ENCODE measurements around the gene SERINC4. TPM values are rescaled to one million over a fixed set of nuclear protein-coding genes. Genes with fewer than 3 reads are reported as not detected.

Gene SERINC4
- total and polyA plus RNA-seq, 9 of the 15 experiments (the other 6 are each of a cell fraction or from before 2014, with no cell fraction given): 0.14 to 0.86 (median 0.18) TPM; not detected in 2

DNA sequence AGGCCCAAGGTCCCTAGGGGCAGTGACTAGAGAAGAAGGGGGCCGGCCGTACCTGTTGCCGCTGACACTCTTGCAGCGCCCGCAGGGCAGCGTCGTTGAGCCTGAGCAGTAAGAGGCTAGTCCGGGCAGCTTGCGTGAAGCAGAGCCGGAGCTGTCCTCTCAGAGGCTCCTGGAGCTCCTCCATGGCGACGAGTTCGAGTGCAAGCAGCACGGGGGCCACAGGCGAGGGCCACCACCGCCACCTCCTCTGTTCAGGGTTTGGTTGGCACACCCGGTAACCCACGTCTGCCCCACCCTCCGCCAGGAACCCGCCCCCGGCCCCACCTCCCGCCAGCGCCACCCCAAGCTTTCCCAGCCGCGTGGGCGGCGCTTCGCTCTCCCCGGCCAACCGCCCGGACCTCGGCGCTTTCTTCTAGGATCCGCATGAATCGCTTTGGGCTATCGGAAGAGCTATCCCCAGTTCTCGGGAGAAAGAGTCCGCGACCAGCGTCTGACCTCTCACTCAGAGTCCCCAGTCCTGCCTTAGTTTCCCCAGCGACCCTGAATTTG, 23.2 kb downstream of the SERINC4 start, which contains the start of gene ELL3:
Gene ELL3 (minus strand): TSS at position 249 of the 549 bp plus-strand sequence. CDS start 65 bp downstream, at position 184.
- peaks cover 4 to 19% of the 10 kb centered on the region in 2 experiments; a peak in 4 of 5 replicates for H3K4me1 ChIP-seq (replicated peaks in 1 of 2; ENCODE audit: control insufficient read depth in 2 of 2, insufficient read depth in 2 of 2, low read length in 2 of 2)
- POLR2A ChIA-PET: interaction anchor here (0.6 to 3.2 kb wide), 13 partner anchors 10 to 371 kb away, joined by 3 to 13 read pairs (median 3); partner anchors contain the start of genes HYPK and SERF2
- ATAC-seq (peak; percentile 74), FAIRE-seq (no peak), DNase-seq (ENCODE audit: extremely low read depth in 1 of 4, low spot score in 3 of 4) (peak; percentile 44 to 63 (median 61))
- H3K4me3 ChIP-seq: peak within 1 kb of the TSS; percentile 32
- H3K79me2 ChIP-seq (ENCODE audit: control insufficient read depth, insufficient read depth, low read length): no peaks in the 10 kb centered on the region
- no peaks in the 10 kb centered on the region; the same call in 1 of the 2 replicates for H4K20me1 ChIP-seq (replicated peaks; ENCODE audit: control insufficient read depth, insufficient read depth, low read length)
- peak within 1 kb of the TSS; percentile 70 for H3K27ac ChIP-seq (ENCODE audit: extremely low read depth, low read depth, low read length)
- BruUV-seq (replicated peaks): no TSS peak
- TF ChIP-seq RBBP5 (IDR thresholded peaks at IDR 0.05; ENCODE audit: borderline replicate concordance, insufficient read depth, low read length, poor library complexity, severe bottlenecking) (peak; percentile 52), FOXA3 (CRISPR knock-in tag; conservative IDR thresholded peaks at IDR 0.05 in 1 of 2, IDR thresholded peaks at IDR 0.05 in 1 of 2) (no peak), MAZ (CRISPR knock-in tag; conservative IDR thresholded peaks at IDR 0.05 in 1 of 2, IDR thresholded peaks at IDR 0.05 in 1 of 2) (0 out of 4 replicates have a peak, but pooled peaks of 1 of the 2 experiments have one; percentile 27), POLR2G (IDR thresholded peaks at IDR 0.05; ENCODE audit: low read depth, low read length) (peak; percentile 47; the same call in 1 of the 2 replicates), ATF7 (IDR thresholded peaks at IDR 0.05) (no peak), PCBP1 (IDR thresholded peaks at IDR 0.05; ENCODE audit: low read depth, low read length, poor library complexity, severe bottlenecking) (peak; percentile 22), ARID2 (IDR thresholded peaks at IDR 0.05) (no peak), POLR2A (conservative IDR thresholded peaks at IDR 0.05) (peak; percentile 50; the same call in 1 of the 2 replicates), EGR1 (conservative IDR thresholded peaks at IDR 0.05) (peak; percentile 64)
- H3K27me3 ChIP-seq (ENCODE audit: control insufficient read depth in 2 of 2, insufficient read depth in 2 of 2, low read length in 2 of 2): no peaks in the 10 kb centered on the region
- H3K4me2 ChIP-seq (ENCODE audit: insufficient read depth, low read length): peak within 1 kb of the TSS; percentile 75
- no peaks in the 10 kb centered on the region for H3K9me3 ChIP-seq (replicated peaks; ENCODE audit: control insufficient read depth, insufficient read depth, low read depth, low read length)
- intact Hi-C loops (cut with micrococcal nuclease) (no loop called here), in situ Hi-C loops (cut with MboI) (no loop called here)
- H3K9me1 ChIP-seq (ENCODE audit: control insufficient read depth, insufficient read depth, low read length): no peaks in the 10 kb centered on the region
- peaks cover 24% of the 10 kb centered on the region for H3K36me3 ChIP-seq (ENCODE audit: control insufficient read depth, insufficient read depth, low read length)
- WGBS (ENCODE audit: insufficient coverage, low coverage, missing lambda C conversion rate): 52% methylated on average over 27 of the region's 41 CpGs
- CTCF ChIA-PET (ENCODE audit: low intra/inter-chr PET ratio): no interaction called here
- H2AFZ ChIP-seq (ENCODE audit: low read depth, low read length): peak within 1 kb of the TSS; percentile 88
- H3K9ac ChIP-seq (ENCODE audit: insufficient read depth in 1 of 2, low read depth in 2 of 2, low read length in 2 of 2): peak within 1 kb of the TSS; percentile 64 to 91
